NK-92 (cell line): ENCODE results near the gene PCBP1.
"Not testable (repeated sequence)": the region's sequence is repeated elsewhere in the genome, so short reads cannot be mapped to it uniquely, and the experiment has no call there.

Experiments
- DNase-seq: peaks from one replicate; lab custom pipeline; 2025; ENCODE audit not compliant: unreplicated experiment; lab: John Stamatoyannopoulos, UW

The PCBP1 gene

GRCh38 chr2:70123051-70123828, 36.0 kb downstream of the PCBP1 start:
- DNase-seq = no peak

DNA sequence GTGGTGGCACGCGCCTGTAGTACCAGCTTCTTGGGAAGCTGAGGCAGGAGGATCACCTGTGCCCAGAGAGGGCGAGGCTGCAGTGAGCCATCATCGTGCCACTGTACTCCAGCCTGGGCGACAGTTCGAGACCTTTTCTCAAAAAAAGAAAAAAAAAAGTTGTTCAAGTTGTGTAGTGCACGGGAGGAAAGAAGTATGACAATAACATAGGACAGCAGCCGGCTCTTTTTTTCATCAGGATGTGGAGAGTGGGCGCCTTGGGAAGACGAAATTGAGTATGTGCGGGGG, 36.5 kb downstream of the PCBP1 start:
- DNase-seq = no peak

- no peak for DNase-seq
Measured at GRCh38 chr2:70124983-70125480, 37.8 kb downstream of the PCBP1 start.

DNA sequence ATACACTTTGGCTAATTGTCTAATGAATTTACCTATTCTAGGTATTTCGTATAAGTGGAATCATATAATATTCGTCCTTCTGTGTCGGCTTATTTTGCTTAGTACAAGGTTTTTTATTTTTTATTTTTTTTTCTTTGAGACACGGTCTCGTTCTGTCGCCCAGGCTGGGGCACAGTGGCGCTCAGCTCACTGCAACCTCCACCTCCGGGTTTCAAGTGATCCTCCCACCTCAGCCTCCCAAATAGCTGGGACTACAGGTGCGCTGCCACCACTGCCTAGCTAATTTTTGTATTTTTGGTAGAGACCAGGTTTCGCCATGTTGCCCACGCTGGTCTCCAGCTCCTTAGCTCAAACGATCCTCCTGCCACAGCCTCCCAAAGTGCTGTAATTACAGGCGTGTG, 38.2 kb downstream of the PCBP1 start:
- no peak for DNase-seq

GRCh38 chr2:70126413-70126812, 39.1 kb downstream of the PCBP1 start:
- DNase-seq = no peak

DNA sequence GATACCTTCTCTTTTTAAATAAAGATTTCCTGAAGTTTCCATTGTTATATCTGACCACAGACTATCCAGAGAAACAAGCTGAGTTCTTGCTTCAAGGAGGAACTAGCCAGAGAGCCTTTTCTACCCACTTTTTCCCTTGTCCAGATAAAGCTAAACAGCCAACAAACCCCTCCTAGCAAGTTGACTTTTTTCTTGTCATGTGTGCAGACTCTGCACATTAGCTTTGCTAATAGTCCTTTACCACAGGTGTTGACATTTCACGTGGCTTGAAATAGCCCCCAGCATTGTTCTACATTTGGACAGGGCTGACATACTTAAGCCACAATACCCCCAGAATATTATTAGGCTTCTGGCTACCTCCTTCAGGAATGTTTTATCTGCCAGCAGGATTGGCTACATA, 40.7 kb downstream of the PCBP1 start:
- no peak for DNase-seq

DNA sequence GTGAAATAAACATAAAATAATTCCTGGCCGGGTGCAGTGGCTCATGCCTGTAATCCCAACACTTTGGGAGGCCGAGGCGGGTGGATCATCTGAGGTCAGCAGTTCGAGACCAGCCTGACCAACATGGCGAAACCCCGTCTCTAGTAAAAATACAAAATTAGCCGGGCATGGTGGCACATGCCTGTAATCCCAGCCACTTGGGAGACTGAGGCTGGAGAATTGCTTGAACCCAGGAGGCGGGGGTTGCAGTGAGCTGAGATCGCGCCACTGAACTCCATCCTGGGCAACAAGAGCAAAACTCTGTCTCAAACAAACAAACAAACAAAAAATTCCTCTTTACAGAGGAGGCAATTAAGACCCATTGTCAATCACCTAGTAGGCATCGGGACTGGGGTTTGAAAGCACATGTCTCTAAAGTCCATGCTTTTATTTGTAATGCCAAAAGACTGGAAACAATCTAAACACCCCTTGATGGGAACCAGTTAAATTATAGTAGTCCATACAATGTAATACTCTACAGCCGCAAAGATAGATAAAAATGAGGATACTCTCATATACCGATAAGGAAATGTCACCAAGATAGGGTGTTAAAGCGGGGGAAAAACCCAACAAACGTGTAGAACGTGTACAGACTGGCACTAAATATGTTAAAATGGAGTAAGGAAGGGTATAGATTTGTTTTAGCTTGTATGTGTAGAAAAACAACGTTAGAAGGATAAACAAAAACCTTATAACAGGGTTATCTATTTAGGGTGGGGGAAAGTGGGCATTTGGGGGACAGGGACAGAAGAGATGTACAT, 44.3 kb downstream of the PCBP1 start:
- DNase-seq = not testable (repeated sequence)

- DNase-seq = no peak
Measured at GRCh38 chr2:70132244-70133126, 45.2 kb downstream of the PCBP1 start.

GRCh38 chr2:70133127-70133452, 45.8 kb downstream of the PCBP1 start:
- DNase-seq = no peak

- no peak for DNase-seq
Measured at GRCh38 chr2:70133491-70134322, 46.4 kb downstream of the PCBP1 start.

- not testable (repeated sequence) for DNase-seq
Measured at GRCh38 chr2:70134323-70134983, 47.2 kb downstream of the PCBP1 start.
